ENCODE measurements around the gene RAPGEF2.

RAPGEF2 gene

GRCh38 chr4:159191989-159192388, 89.1 kb downstream of the RAPGEF2 start:
- H3K27ac ChIP-seq: no peak overlapping the region
- TF ChIP-seq, protein P1, sequence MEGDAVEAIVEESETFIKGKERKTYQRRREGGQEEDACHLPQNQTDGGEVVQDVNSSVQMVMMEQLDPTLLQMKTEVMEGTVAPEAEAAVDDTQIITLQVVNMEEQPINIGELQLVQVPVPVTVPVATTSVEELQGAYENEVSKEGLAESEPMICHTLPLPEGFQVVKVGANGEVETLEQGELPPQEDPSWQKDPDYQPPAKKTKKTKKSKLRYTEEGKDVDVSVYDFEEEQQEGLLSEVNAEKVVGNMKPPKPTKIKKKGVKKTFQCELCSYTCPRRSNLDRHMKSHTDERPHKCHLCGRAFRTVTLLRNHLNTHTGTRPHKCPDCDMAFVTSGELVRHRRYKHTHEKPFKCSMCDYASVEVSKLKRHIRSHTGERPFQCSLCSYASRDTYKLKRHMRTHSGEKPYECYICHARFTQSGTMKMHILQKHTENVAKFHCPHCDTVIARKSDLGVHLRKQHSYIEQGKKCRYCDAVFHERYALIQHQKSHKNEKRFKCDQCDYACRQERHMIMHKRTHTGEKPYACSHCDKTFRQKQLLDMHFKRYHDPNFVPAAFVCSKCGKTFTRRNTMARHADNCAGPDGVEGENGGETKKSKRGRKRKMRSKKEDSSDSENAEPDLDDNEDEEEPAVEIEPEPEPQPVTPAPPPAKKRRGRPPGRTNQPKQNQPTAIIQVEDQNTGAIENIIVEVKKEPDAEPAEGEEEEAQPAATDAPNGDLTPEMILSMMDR (IDR thresholded peaks at IDR 0.05): peak; percentile 58
- TF ChIP-seq ZFX (IDR thresholded peaks at IDR 0.05; ENCODE audit: borderline replicate concordance): no peak

- no peak for TF ChIP-seq ZFX (IDR thresholded peaks at IDR 0.05; ENCODE audit: borderline replicate concordance)
- TF ChIP-seq, protein P1 (IDR thresholded peaks at IDR 0.05): no peak
- no peak overlapping the region for H3K27ac ChIP-seq
Measured at GRCh38 chr4:159193046-159193620, 90.3 kb downstream of the RAPGEF2 start.

- no peak for TF ChIP-seq ZFX (IDR thresholded peaks at IDR 0.05; ENCODE audit: borderline replicate concordance)
- no peak overlapping the region for H3K27ac ChIP-seq
Measured at GRCh38 chr4:159195361-159195769, 92.5 kb downstream of the RAPGEF2 start.

- H3K27ac ChIP-seq: no peak overlapping the region
- TF ChIP-seq, protein P1 (IDR thresholded peaks at IDR 0.05): no peak
- no peak for TF ChIP-seq ZFX (IDR thresholded peaks at IDR 0.05; ENCODE audit: borderline replicate concordance)
Measured at GRCh38 chr4:159197260-159197884, 94.5 kb downstream of the RAPGEF2 start.

DNA sequence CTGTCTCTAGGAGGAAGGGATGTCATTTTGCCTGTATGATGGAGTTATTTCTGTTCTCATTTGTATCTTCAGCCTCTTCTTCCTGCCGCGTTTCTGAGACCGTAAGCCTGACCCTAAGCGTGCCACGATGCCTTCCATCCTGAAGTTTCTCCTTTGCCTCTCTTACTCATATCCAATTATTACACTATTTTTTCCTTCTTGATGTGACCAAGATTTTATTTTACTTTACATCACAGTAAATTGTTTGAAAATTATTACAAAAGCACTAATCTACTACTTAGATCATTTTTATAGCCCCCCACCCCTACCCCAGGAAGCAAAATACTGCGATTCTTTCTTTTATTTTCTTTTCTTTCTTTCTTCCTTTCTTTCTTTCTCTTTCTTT, 95.0 kb downstream of the RAPGEF2 start:
- no peak overlapping the region for H3K27ac ChIP-seq
- TF ChIP-seq, protein P1 (IDR thresholded peaks at IDR 0.05): no peak
- TF ChIP-seq ZFX (IDR thresholded peaks at IDR 0.05; ENCODE audit: borderline replicate concordance): no peak

- H3K27ac ChIP-seq: no peak overlapping the region
- TF ChIP-seq, protein P1 (IDR thresholded peaks at IDR 0.05): no peak
- TF ChIP-seq ZFX (IDR thresholded peaks at IDR 0.05; ENCODE audit: borderline replicate concordance): no peak
Measured at GRCh38 chr4:159199826-159200225, 96.9 kb downstream of the RAPGEF2 start.

DNA sequence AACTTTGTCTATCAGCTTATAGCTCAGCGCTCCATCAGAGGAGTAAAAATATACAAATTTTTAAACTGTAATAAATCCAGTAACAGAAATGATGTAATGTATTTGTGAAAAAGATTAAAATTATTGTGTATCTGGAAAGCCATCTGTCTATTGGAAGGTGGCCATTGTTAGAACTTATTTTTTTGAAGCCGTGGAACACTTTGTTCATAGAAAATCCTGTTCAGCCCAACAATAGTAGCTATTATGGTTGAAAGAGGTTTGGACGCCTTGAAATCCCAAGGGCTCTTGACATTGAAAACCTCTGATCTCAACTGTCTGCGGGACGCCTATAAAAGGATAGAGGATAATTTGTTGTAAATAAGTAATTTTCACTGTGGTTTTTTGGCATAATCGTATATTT, 98.3 kb downstream of the RAPGEF2 start:
- TF ChIP-seq ZFX (IDR thresholded peaks at IDR 0.05; ENCODE audit: borderline replicate concordance): no peak
- TF ChIP-seq, protein P1 (IDR thresholded peaks at IDR 0.05): no peak

More for the DNA sequence above, 98.3 kb downstream of the RAPGEF2 start:
- H3K27ac ChIP-seq: no peak overlapping the region

Measured in 22Rv1 (cell line).